Frontal cortex (tissue), 4 donors: ENCODE measurements around the gene CLOCK. TPM values are rescaled to one million over a fixed set of nuclear protein-coding genes. Genes with fewer than 3 reads are reported as not detected.

Experiments
- DNase-seq, 2 donors: peaks; one replicate each; pipeline ENCODE4 v3.0.0; 2012; ENCODE audit warnings: low spot score in 2 of 2
- FAIRE-seq: peaks from 2 replicates; lab custom pipeline; 2012; peaks lifted over from hg19 to GRCh38; lab: Jason Lieb, UNC
- total RNA-seq: library from RNA; depleted of rRNA; stranded (reverse); fragments of >200 nt; gene quantifications from one replicate; pipeline ENCODE4 v1.2.3, GENCODE V29; 2014
- donor health status: control.
- donor health status: control.
- donor health status: control.

CLOCK gene
- total RNA-seq, 1 donor from 2014 or later, result 27.3 TPM

GRCh38 chr4:55545641-55546505 is 836 bp downstream of the CLOCK start:
- no peak for FAIRE-seq

GRCh38 chr4:55545151-55545550 is 1.6 kb downstream of the CLOCK start:
- FAIRE-seq (no peak), DNase-seq (no peak)

More at GRCh38 chr4:55545641-55546505, 836 bp downstream of the CLOCK start:
- DNase-seq, result peak; percentile 75 to 78

GRCh38 chr4:55543858-55544257 is 2.9 kb downstream of the CLOCK start:
- FAIRE-seq (no peak), DNase-seq (no peak)

- DNase-seq (no peak), FAIRE-seq (no peak)
Measured at GRCh38 chr4:55540271-55540670, 6.4 kb downstream of the CLOCK start.

- DNase-seq (no peak), FAIRE-seq (no peak)
Measured at GRCh38 chr4:55539658-55540057, 7.1 kb downstream of the CLOCK start.

GRCh38 chr4:55538531-55538930 is 8.2 kb downstream of the CLOCK start:
- FAIRE-seq, result no peak

GRCh38 chr4:55534306-55534705 is 12.4 kb downstream of the CLOCK start:
- DNase-seq (no peak), FAIRE-seq (no peak)

More at GRCh38 chr4:55538531-55538930, 8.2 kb downstream of the CLOCK start:
- no peak for DNase-seq

- DNase-seq (no peak), FAIRE-seq (no peak)
Measured at GRCh38 chr4:55530691-55531090, 16.0 kb downstream of the CLOCK start.

GRCh38 chr4:55530167-55530566 is 16.5 kb downstream of the CLOCK start:
- FAIRE-seq, result no peak
- DNase-seq, result no peak

GRCh38 chr4:55528491-55528890 is 18.2 kb downstream of the CLOCK start:
- DNase-seq (no peak), FAIRE-seq (no peak)

GRCh38 chr4:55524844-55525571 is 21.7 kb downstream of the CLOCK start:
- DNase-seq, result no peak
- FAIRE-seq, result no peak

GRCh38 chr4:55518442-55518841 is 28.3 kb downstream of the CLOCK start:
- no peak for DNase-seq
- no peak for FAIRE-seq

- DNase-seq (no peak), FAIRE-seq (no peak)
Measured at GRCh38 chr4:55517526-55518229, 29.0 kb downstream of the CLOCK start.

- DNase-seq, result no peak
- no peak for FAIRE-seq
Measured at GRCh38 chr4:55512922-55513571, 33.7 kb downstream of the CLOCK start.

GRCh38 chr4:55512077-55512476 is 34.6 kb downstream of the CLOCK start:
- no peak for FAIRE-seq

GRCh38 chr4:55510685-55511084 is 36.0 kb downstream of the CLOCK start:
- no peak for FAIRE-seq
- DNase-seq, result no peak

More at GRCh38 chr4:55512077-55512476, 34.6 kb downstream of the CLOCK start:
- DNase-seq, result no peak

- DNase-seq (no peak), FAIRE-seq (no peak)
Measured at GRCh38 chr4:55509266-55509665, 37.4 kb downstream of the CLOCK start.

GRCh38 chr4:55507612-55508011 is 39.1 kb downstream of the CLOCK start:
- DNase-seq, result no peak
- FAIRE-seq, result no peak

- FAIRE-seq (no peak), DNase-seq (no peak)
Measured at GRCh38 chr4:55503169-55503568, 43.5 kb downstream of the CLOCK start.

- no peak for DNase-seq
- no peak for FAIRE-seq
Measured at GRCh38 chr4:55500072-55500471, 46.6 kb downstream of the CLOCK start.
